IMR-90 (cell line): Measurements from ENCODE around the gene EIF3A. TPM values are rescaled to one million over a fixed set of nuclear protein-coding genes. Genes with fewer than 3 reads are reported as not detected.
A peak's percentile ranks its signal among the peaks of the same experiment; 100 is the strongest.

Experiments used
- ATAC-seq: fragments of 200-7000 bp; cut with Tn5 transposase; 2 replicates; pipeline ENCODE4 v1.9.1; 2020; ENCODE audit warnings: low read depth, mild to moderate bottlenecking, moderate library complexity
- BruUV-seq: library from RNA; stranded (reverse); fragments of 400-500 nt; replicated peaks from 2 replicates; lab custom pipeline; 2021; lab: Mats Ljungman, UMichigan
- CTCF ChIA-PET: fragments of 300-600 bp; formaldehyde crosslinking; extraction: SDS; loops from one replicate; lab custom pipeline; 2021; ENCODE audit warnings: antibody characterized with exemption; lab: Yijun Ruan, JAX
- POLR2A ChIA-PET: fragments of 300-600 bp; sonication (Branson Sonifier 250); formaldehyde crosslinking; loops from one replicate; lab custom pipeline; 2022; ENCODE audit warnings: antibody characterized with exemption; ENCODE audit not compliant: unreplicated experiment; lab: Charles Lee
- DNase-seq: peaks from one replicate; pipeline ENCODE4 v3.0.0; 2013
- H2AFZ ChIP-seq: replicated peaks from 2 replicates; pipeline ENCODE3; 2013; ENCODE audit warnings: low read length, mild to moderate bottlenecking; ENCODE audit not compliant: poor library complexity
- H2AK5ac ChIP-seq: 2 replicates; pipeline ENCODE4 v1.6.1; 2013; ENCODE audit warnings: low read depth, low read length, inconsistent platforms
- H2AK9ac ChIP-seq: replicated peaks from 2 replicates; pipeline ENCODE3; 2013; ENCODE audit warnings: mild to moderate bottlenecking, low read depth, low read length, moderate library complexity; ENCODE audit not compliant: poor library complexity
- H2BK120ac ChIP-seq: 2 replicates; pipeline ENCODE4 v1.6.1; 2013; ENCODE audit warnings: low read depth, low read length, inconsistent platforms
- H2BK15ac ChIP-seq: 3 replicates; pipeline ENCODE4 v1.6.1; 2013; ENCODE audit warnings: low read depth, low read length, inconsistent platforms
- H2BK20ac ChIP-seq: 2 replicates; pipeline ENCODE4 v1.6.1; 2013; ENCODE audit warnings: low read depth, mild to moderate bottlenecking, inconsistent platforms, low read length, moderate library complexity
- H2BK5ac ChIP-seq: 2 replicates; pipeline ENCODE4 v1.6.1; 2013; ENCODE audit warnings: mild to moderate bottlenecking, low read depth, low read length, inconsistent platforms; ENCODE audit not compliant: poor library complexity, severe bottlenecking
- H3K14ac ChIP-seq: replicated peaks from 2 replicates; pipeline ENCODE4 v1.6.1; 2013; ENCODE audit warnings: low read depth, low read length, inconsistent platforms
- H3K18ac ChIP-seq: 2 replicates; pipeline ENCODE4 v1.6.1; 2013; ENCODE audit warnings: low read depth, low read length, control low read depth
- H3K23ac ChIP-seq: 2 replicates; pipeline ENCODE4 v1.6.1; 2013; ENCODE audit warnings: low read depth, low read length, inconsistent platforms
- H3K27ac ChIP-seq: 2 replicates; pipeline ENCODE4 v1.5.1; 2013; ENCODE audit warnings: mild to moderate bottlenecking, control low read depth, low read length; ENCODE audit not compliant: insufficient read depth
- H3K27me3 ChIP-seq: 2 replicates; pipeline ENCODE4 v1.6.1; 2013; ENCODE audit warnings: low read length; ENCODE audit not compliant: control insufficient read depth, insufficient read depth
- H3K36me3 ChIP-seq: 2 replicates; pipeline ENCODE4 v1.6.1; 2013; ENCODE audit warnings: low read length, mixed read lengths; ENCODE audit not compliant: control insufficient read depth, insufficient read depth
- H3K4ac ChIP-seq: 2 replicates; pipeline ENCODE4 v1.6.1; 2013; ENCODE audit warnings: low read depth, low read length, inconsistent platforms
- H3K4me1 ChIP-seq: 2 replicates; pipeline ENCODE4 v1.6.1; 2013; ENCODE audit warnings: low read length, mixed read lengths; ENCODE audit not compliant: control insufficient read depth, insufficient read depth
- H3K4me2 ChIP-seq: 2 replicates; pipeline ENCODE4 v1.6.1; 2013; ENCODE audit warnings: low read depth, mild to moderate bottlenecking, control low read depth, low read length, moderate library complexity
- H3K4me3 ChIP-seq: 2 replicates; pipeline ENCODE4 v1.5.1; 2013; ENCODE audit warnings: low read depth, mild to moderate bottlenecking, control low read depth, low read length, moderate library complexity; ENCODE audit not compliant: insufficient read depth
- H3K56ac ChIP-seq: 2 replicates; pipeline ENCODE4 v1.6.1; 2013; ENCODE audit warnings: low read length, inconsistent platforms; ENCODE audit not compliant: insufficient read depth; ENCODE audit errors: extremely low read depth
- H3K79me1 ChIP-seq, 2 experiments: 2 replicates each; pipeline ENCODE4 v1.6.1; 2013; ENCODE audit warnings: low read length in 2 of 2, inconsistent platforms in 1 of 2, low read depth in 1 of 2
- H3K9ac ChIP-seq: 2 replicates; pipeline ENCODE4 v1.6.1; 2013; ENCODE audit warnings: low read depth, low read length, control low read depth
- H3K9me1 ChIP-seq: 2 replicates; pipeline ENCODE4 v1.6.1; 2013; ENCODE audit warnings: low read length, inconsistent platforms; ENCODE audit not compliant: insufficient read depth
- H3K9me3 ChIP-seq: 2 replicates; pipeline ENCODE4 v1.6.1; 2013; ENCODE audit warnings: low read length; ENCODE audit not compliant: control insufficient read depth, insufficient read depth
- H4K20me1 ChIP-seq: 2 replicates; pipeline ENCODE4 v1.6.1; 2013; ENCODE audit warnings: low read length, inconsistent platforms; ENCODE audit not compliant: insufficient read depth
- H4K5ac ChIP-seq: 2 replicates; pipeline ENCODE4 v1.6.1; 2013; ENCODE audit warnings: mild to moderate bottlenecking, low read depth, low read length, control low read depth
- H4K8ac ChIP-seq, 2 experiments: 2 replicates each; pipeline ENCODE4 v1.6.1; 2013; ENCODE audit warnings: low read depth in 2 of 2, low read length in 2 of 2, control low read depth in 1 of 2, inconsistent platforms in 1 of 2
- H4K91ac ChIP-seq: 2 replicates; pipeline ENCODE4 v1.6.1; 2013; ENCODE audit warnings: low read depth, low read length, inconsistent platforms; ENCODE audit not compliant: insufficient read depth
- FOS ChIP-seq: fragments of 150-350 bp; IDR thresholded peaks from 2 replicates; pipeline ENCODE4 v1.6.1; 2016; ENCODE audit warnings: low read depth, low read length
- POLR2A ChIP-seq: IDR thresholded peaks from 2 replicates; pipeline ENCODE4 v1.6.1; 2012; ENCODE audit warnings: mild to moderate bottlenecking, low read depth, low read length
- WGBS, 2 experiments: methylation state at CpG; one replicate each; pipeline versions ENCODE4 v1.1.5 to v1.1.7; 2013; ENCODE audit warnings: missing lambda C conversion rate in 2 of 2; ENCODE audit not compliant: insufficient read length in 1 of 2; ENCODE audit errors: extremely low coverage in 2 of 2; 5-methylcytosine and 5-hydroxymethylcytosine counted together
- dilution Hi-C: fragments of 300-500 bp; cut with HindIII; formaldehyde crosslinking; loops from one replicate; pipeline ENCODE4 v1.14.3; 2018; ENCODE audit warnings: low sequenced_read_pairs; ENCODE audit not compliant: unreplicated experiment
- in situ Hi-C: fragments of 300-500 bp; cut with MboI; formaldehyde crosslinking; loops from 3 replicates; pipeline ENCODE4 v1.14.3; 2019; ENCODE audit warnings: low sequenced_read_pairs, inconsistent platforms, mixed read lengths
- intact Hi-C: fragments of 100-400 bp; cut with micrococcal nuclease; formaldehyde crosslinking; loops from 2 replicates; pipeline ENCODE4 v1.10.0; 2022
- polyA plus RNA-seq, 3 experiments: library from polyadenylated mRNA; depleted of rRNA; stranded (reverse); fragments of >200 nt; gene quantifications; 2 replicates each; pipeline ENCODE4 v1.2.3, GENCODE V29; 2012; ENCODE audit warnings: low replicate concordance in 1 of 3
- total RNA-seq: library from RNA; depleted of rRNA; stranded (reverse); fragments of >200 nt; gene quantifications from 2 replicates; pipeline ENCODE4 v1.2.3, GENCODE V29; 2012

The EIF3A gene
- total and polyA plus RNA-seq, 2 of the 4 experiments (the other 2 are of a cell fraction): 49.6 to 145 TPM

GRCh38 chr10:119022846-119023552 is 57.6 kb downstream of the EIF3A start:
- DNase-seq: peak; percentile 58
- Histone ChIP-seq H3K9ac (no peak overlapping the region), H3K4me1 (peaks cover 17% of the 10 kb centered on the region), H4K8ac (no peak overlapping the region), H3K18ac (no peak overlapping the region), H2BK120ac (peak overlapping the region; percentile 4; the same call in 1 of the 2 replicates), H3K14ac (no peak overlapping the region), H3K27ac (no peak overlapping the region), H4K91ac (0 out of 2 replicates have a peak overlapping the region, but pooled peaks have one; percentile 24), H2BK15ac (no peak overlapping the region), H3K23ac (no peak overlapping the region), H2BK5ac (no peak overlapping the region), H4K5ac (no peak overlapping the region), H3K9me1 (peaks cover 10% of the 10 kb centered on the region; the same call in 1 of the 2 replicates), H3K4me3 (no peak overlapping the region), H3K27me3 (peaks cover 13% of the 10 kb centered on the region), H4K20me1 (peaks cover 12% of the 10 kb centered on the region; the same call in 1 of the 2 replicates), H2AFZ (peak overlapping the region; percentile 25), H2AK5ac (peak overlapping the region; percentile 20; the same call in 1 of the 2 replicates), H3K56ac (no peak overlapping the region), H3K79me1 (no peaks in the 10 kb centered on the region), H3K4ac (peak overlapping the region; percentile 41; the same call in 1 of the 2 replicates), H2AK9ac (no peak overlapping the region), H2BK20ac (0 out of 2 replicates have a peak overlapping the region, but pooled peaks have one; percentile 46), H3K4me2 (no peak overlapping the region), H3K9me3 (peaks cover 2% of the 10 kb centered on the region; the same call in 1 of the 2 replicates), H3K36me3 (no peaks in the 10 kb centered on the region)
- intact Hi-C loops (loop anchor here (10.0 kb wide), 1 partner anchor 298 kb away; no protein-coding TSS in a partner anchor), dilution Hi-C loops (no loop called here), in situ Hi-C loops (loop anchor here (10.0 kb wide), 1 partner anchor 268 kb away; the partner anchor contains the start of gene CACUL1)
- ChIA-PET POLR2A (no interaction called here), CTCF (no interaction called here)
- peak; percentile 79 for ATAC-seq
- no CpG with 5 or more reads among the region's 8 CpGs for WGBS, 2 experiments
- BruUV-seq: no TSS peak
- TF ChIP-seq POLR2A (no peak), FOS (0 out of 2 replicates have a peak, but pooled peaks have one; percentile 11)
